ENCODE data around the gene BAZ1A.

DNA sequence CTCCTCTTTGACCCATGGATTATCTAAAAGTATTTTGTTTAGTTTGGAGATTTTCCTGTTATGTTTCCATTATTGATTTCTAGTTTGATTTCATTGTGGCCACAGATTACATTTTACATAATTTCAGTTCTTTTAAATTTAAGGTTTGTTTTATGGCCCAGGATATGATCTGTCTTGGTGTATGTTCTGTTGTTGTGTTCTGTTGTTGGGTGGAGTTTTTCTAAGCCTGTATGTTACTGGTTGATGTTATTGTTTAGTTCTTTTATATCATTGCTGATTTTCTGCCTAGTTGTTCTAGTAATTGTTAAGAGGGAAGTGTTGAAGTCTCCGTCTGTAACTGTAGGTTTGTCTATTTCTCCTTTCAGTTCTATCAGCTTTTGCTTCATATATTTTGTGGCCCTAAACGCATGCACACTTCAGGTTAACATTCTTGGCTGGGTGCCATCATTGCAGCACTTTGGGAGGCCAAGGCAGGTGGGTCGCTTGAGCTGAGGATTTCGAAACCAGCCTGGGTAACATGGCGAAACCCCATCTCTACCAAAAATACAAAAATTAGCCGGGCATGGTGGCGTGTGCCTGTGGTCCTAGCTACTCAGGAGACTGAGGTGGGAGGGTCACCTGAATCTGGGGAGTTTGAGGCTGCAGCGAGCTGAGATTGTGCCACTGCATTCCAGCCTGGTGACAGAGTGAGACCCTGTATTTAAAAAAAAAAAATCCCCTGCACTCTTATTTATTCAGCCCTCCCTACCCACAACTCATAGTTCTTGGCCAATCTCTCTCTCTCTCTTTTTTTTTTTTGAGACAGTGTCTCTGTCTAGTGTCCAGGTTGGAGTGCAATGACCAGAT is 132.7 kb downstream of the BAZ1A start:
- TF ChIP-seq HDAC2 (IDR thresholded peaks at IDR 0.05; ENCODE audit: borderline replicate concordance in 1 of 2, low read depth in 2 of 2, low read length in 2 of 2) (no peak), PHF8 (conservative IDR thresholded peaks at IDR 0.05; ENCODE audit: low read depth, low read length) (no peak), JUND (IDR thresholded peaks at IDR 0.05; ENCODE audit: low read length) (no peak), YY1 (IDR thresholded peaks at IDR 0.05; ENCODE audit: low read depth, low read length) (no peak), TEAD4 (IDR thresholded peaks at IDR 0.05; ENCODE audit: low read depth, low read length) (no peak), GABPA (IDR thresholded peaks at IDR 0.05; ENCODE audit: borderline replicate concordance, insufficient read depth, low read length) (no peak), NRF1 (IDR thresholded peaks at IDR 0.05; ENCODE audit: low read depth, low read length) (no peak), SRF (IDR thresholded peaks at IDR 0.05; ENCODE audit: low read depth, low read length) (no peak), MAFK (IDR thresholded peaks at IDR 0.05; ENCODE audit: low read depth, low read length) (no peak), RXRA (IDR thresholded peaks at IDR 0.05; ENCODE audit: insufficient read depth, low read depth, low read length) (no peak)
- TF ChIP-seq, protein P1, sequence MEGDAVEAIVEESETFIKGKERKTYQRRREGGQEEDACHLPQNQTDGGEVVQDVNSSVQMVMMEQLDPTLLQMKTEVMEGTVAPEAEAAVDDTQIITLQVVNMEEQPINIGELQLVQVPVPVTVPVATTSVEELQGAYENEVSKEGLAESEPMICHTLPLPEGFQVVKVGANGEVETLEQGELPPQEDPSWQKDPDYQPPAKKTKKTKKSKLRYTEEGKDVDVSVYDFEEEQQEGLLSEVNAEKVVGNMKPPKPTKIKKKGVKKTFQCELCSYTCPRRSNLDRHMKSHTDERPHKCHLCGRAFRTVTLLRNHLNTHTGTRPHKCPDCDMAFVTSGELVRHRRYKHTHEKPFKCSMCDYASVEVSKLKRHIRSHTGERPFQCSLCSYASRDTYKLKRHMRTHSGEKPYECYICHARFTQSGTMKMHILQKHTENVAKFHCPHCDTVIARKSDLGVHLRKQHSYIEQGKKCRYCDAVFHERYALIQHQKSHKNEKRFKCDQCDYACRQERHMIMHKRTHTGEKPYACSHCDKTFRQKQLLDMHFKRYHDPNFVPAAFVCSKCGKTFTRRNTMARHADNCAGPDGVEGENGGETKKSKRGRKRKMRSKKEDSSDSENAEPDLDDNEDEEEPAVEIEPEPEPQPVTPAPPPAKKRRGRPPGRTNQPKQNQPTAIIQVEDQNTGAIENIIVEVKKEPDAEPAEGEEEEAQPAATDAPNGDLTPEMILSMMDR (IDR thresholded peaks at IDR 0.05; ENCODE audit: control extremely low read depth in 1 of 3, insufficient read depth in 1 of 3, low read depth in 1 of 3, low read length in 3 of 3): no peak
